ENCODE data around the gene BTNL9. TPM values are rescaled to one million over a fixed set of nuclear protein-coding genes. Genes with fewer than 3 reads are reported as not detected.

The BTNL9 gene
- under 1 TPM in 1 of 3 donors, not detected in 2; 0.54 TPM for total RNA-seq
- total RNA-seq (2013) = 2.0 TPM

GRCh38 chr5:181039931-181040630, at the start of gene BTNL9:
BTNL9 (plus strand) TSS chr5:181040266; CDS start chr5:181045490, 5,224 bp downstream.
- 59% methylated on average over 16 of the region's 17 CpGs for WGBS (ENCODE audit: insufficient coverage)
- Mint-ChIP-seq H3K9me3 (no peaks in the 10 kb centered on the region), H3K4me1 (no peaks in the 10 kb centered on the region), H3K27me3 (ENCODE audit: low read depth in 2 of 2) (peaks cover 31 to 33% of the 10 kb centered on the region in 2 donors), H3K36me3 (no peaks in the 10 kb centered on the region), H3K4me3 (no peak within 1 kb of the TSS), H3K27ac (no peak within 1 kb of the TSS)
- Histone ChIP-seq H3K4me1 (ENCODE audit: control insufficient read depth, insufficient read depth, low read length) (no peaks in the 10 kb centered on the region), H3K4me3 (ENCODE audit: low read length) (no peak within 1 kb of the TSS), H3K27me3 (ENCODE audit: control insufficient read depth, insufficient read depth, low read length) (peaks cover 5% of the 10 kb centered on the region), H3K9me3 (ENCODE audit: control insufficient read depth, insufficient read depth, low read length) (no peaks in the 10 kb centered on the region), H3K36me3 (ENCODE audit: control insufficient read depth, insufficient read depth, low read length) (no peaks in the 10 kb centered on the region), H3K27ac (ENCODE audit: low read length) (no peak within 1 kb of the TSS)
- no peak for ATAC-seq
- TF ChIP-seq CTCF (IDR thresholded peaks at IDR 0.05) = no peak
- no peak for DNase-seq
- intact Hi-C loops (cut with micrococcal nuclease) = no loop called here

- Histone ChIP-seq H3K27me3 (ENCODE audit: control insufficient read depth, insufficient read depth, low read length) (no peaks in the 10 kb centered on the region), H3K4me3 (ENCODE audit: low read length) (no peak overlapping the region), H3K9me3 (ENCODE audit: control insufficient read depth, insufficient read depth, low read length) (no peaks in the 10 kb centered on the region), H3K27ac (ENCODE audit: low read length) (no peak overlapping the region), H3K4me1 (ENCODE audit: control insufficient read depth, insufficient read depth, low read length) (no peaks in the 10 kb centered on the region), H3K36me3 (ENCODE audit: control insufficient read depth, insufficient read depth, low read length) (no peaks in the 10 kb centered on the region)
- Mint-ChIP-seq H3K4me3 (no peak overlapping the region), H3K27me3 (ENCODE audit: low read depth in 2 of 2) (peaks cover 0 to 22% of the 10 kb centered on the region in 2 donors), H3K36me3 (no peaks in the 10 kb centered on the region), H3K27ac (no peak overlapping the region), H3K9me3 (no peaks in the 10 kb centered on the region), H3K4me1 (no peaks in the 10 kb centered on the region)
- 75% methylated on average over 4 of the region's 5 CpGs for WGBS (ENCODE audit: insufficient coverage)
- DNase-seq = no peak
- intact Hi-C loops (cut with micrococcal nuclease) = no loop called here
- no peak for ATAC-seq
- no peak for TF ChIP-seq CTCF (IDR thresholded peaks at IDR 0.05)
Measured at GRCh38 chr5:180990882-180991242, 49.2 kb upstream of the BTNL9 start.

GRCh38 chr5:181001947-181002346, 38.1 kb upstream of the BTNL9 start:
- no peak for TF ChIP-seq CTCF (IDR thresholded peaks at IDR 0.05)
- H3K27me3 Mint-ChIP-seq (ENCODE audit: low read depth in 2 of 2) = peaks cover 0 to 5% of the 10 kb centered on the region in 2 donors
- H3K27ac Mint-ChIP-seq = no peak overlapping the region
- no peak overlapping the region for H3K4me3 ChIP-seq (ENCODE audit: low read length)
- no peak overlapping the region for H3K27ac ChIP-seq (ENCODE audit: low read length)
- no peaks in the 10 kb centered on the region for H3K27me3 ChIP-seq (ENCODE audit: control insufficient read depth, insufficient read depth, low read length)
- no peaks in the 10 kb centered on the region for H3K9me3 Mint-ChIP-seq
- no peaks in the 10 kb centered on the region for H3K4me1 ChIP-seq (ENCODE audit: control insufficient read depth, insufficient read depth, low read length)
- no peaks in the 10 kb centered on the region for H3K36me3 Mint-ChIP-seq
- H3K9me3 ChIP-seq (ENCODE audit: control insufficient read depth, insufficient read depth, low read length) = no peaks in the 10 kb centered on the region
- ATAC-seq (no peak), DNase-seq (no peak)
- intact Hi-C loops (cut with micrococcal nuclease) = no loop called here
- H3K4me3 Mint-ChIP-seq = no peak overlapping the region
- H3K36me3 ChIP-seq (ENCODE audit: control insufficient read depth, insufficient read depth, low read length) = no peaks in the 10 kb centered on the region
- no peaks in the 10 kb centered on the region for H3K4me1 Mint-ChIP-seq

- Histone ChIP-seq H3K27me3 (ENCODE audit: control insufficient read depth, insufficient read depth, low read length) (no peaks in the 10 kb centered on the region), H3K36me3 (ENCODE audit: control insufficient read depth, insufficient read depth, low read length) (no peaks in the 10 kb centered on the region), H3K9me3 (ENCODE audit: control insufficient read depth, insufficient read depth, low read length) (no peaks in the 10 kb centered on the region), H3K4me1 (ENCODE audit: control insufficient read depth, insufficient read depth, low read length) (no peaks in the 10 kb centered on the region), H3K4me3 (ENCODE audit: low read length) (no peak overlapping the region), H3K27ac (ENCODE audit: low read length) (no peak overlapping the region)
- no peaks in the 10 kb centered on the region for H3K9me3 Mint-ChIP-seq
- no peak overlapping the region for H3K4me3 Mint-ChIP-seq
- no peaks in the 10 kb centered on the region for H3K36me3 Mint-ChIP-seq
- WGBS (ENCODE audit: insufficient coverage) = 92% methylated on average over 9 of the region's 9 CpGs
- no peaks in the 10 kb centered on the region for H3K4me1 Mint-ChIP-seq
- no peaks in the 10 kb centered on the region for H3K27me3 Mint-ChIP-seq (ENCODE audit: low read depth in 2 of 2)
- TF ChIP-seq CTCF (IDR thresholded peaks at IDR 0.05) = no peak
- intact Hi-C loops (cut with micrococcal nuclease) = loop anchor here (1.0 kb wide), 1 partner anchor 10 kb away; no protein-coding TSS in a partner anchor
- DNase-seq = no peak
- ATAC-seq = no peak
- no peak overlapping the region for H3K27ac Mint-ChIP-seq
Measured at GRCh38 chr5:181005791-181006190, 34.3 kb upstream of the BTNL9 start.

All from natural killer cell (primary cell).